Measurements from ENCODE around the gene CREB5. TPM values are rescaled to one million over a fixed set of nuclear protein-coding genes. Genes with fewer than 3 reads are reported as not detected.

The CREB5 gene
- total and polyA plus RNA-seq, 2 donors (not counting 3 experiments of a cell fraction or from before 2014, with no cell fraction given): 19.6 to 28.4 TPM

DNA sequence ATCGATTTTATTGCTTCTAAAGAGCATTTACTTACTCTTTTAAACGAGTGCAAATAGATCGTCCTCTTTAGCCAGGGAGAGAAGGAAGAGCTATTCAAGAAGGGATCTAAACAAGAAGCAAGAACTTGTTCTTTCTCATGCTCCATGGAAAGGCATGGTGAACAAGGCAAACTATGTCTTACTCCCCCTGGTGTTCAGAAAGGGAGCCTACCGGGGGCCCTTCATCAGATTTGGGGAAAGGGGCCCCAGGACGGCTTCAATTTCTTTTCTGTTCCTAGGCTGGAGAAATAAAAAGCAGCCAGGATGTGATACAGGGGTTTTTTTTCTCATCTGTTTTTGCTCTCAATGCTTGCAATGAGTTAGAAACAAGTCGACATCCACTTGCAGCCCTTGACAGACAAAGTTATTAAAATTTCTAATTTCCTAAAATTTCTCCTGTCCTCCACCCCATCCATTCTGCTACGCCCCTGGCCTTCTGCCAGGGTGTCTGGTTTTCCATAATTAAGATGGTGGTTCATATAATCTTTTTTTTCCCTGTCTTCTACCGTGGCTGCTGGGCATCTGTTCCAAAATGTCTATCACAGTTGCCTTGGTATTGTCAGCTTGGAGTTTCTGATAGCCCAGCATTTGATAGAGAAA lies 214.4 kb downstream of the CREB5 start:
- ChIA-PET CTCF (interaction anchor here (0.6 to 2.6 kb wide), 25 partner anchors 9 to 1431 kb away, joined by 3 to 13 read pairs (median 3); no protein-coding TSS in a partner anchor), POLR2A (no interaction called here)
- Histone ChIP-seq H3K9me1 (replicated peaks; ENCODE audit: control insufficient read depth, extremely low read depth, insufficient read depth, low read length) (no peaks in the 10 kb centered on the region), H3K9me3 (replicated peaks; ENCODE audit: control insufficient read depth, insufficient read depth, low read length) (no peaks in the 10 kb centered on the region), H2AFZ (ENCODE audit: low read depth, low read length) (no peak overlapping the region), H3K9ac (replicated peaks; ENCODE audit: extremely low read depth, insufficient read depth, low read length) (no peak overlapping the region), H3K36me3 (ENCODE audit: control insufficient read depth in 2 of 2, extremely low read depth in 1 of 2, insufficient read depth in 2 of 2, low read length in 2 of 2) (no peaks in the 10 kb centered on the region), H3K79me2 (ENCODE audit: control insufficient read depth, insufficient read depth, low read length) (no peaks in the 10 kb centered on the region), H3K4me1 (ENCODE audit: control insufficient read depth, extremely low read depth, insufficient read depth, low read length) (peaks cover 3% of the 10 kb centered on the region), H3K27ac (ENCODE audit: insufficient read depth, low read depth, low read length) (no peak overlapping the region), H3K4me2 (ENCODE audit: insufficient read depth, low read length) (no peak overlapping the region), H4K20me1 (replicated peaks; ENCODE audit: control insufficient read depth, extremely low read depth, insufficient read depth, low read length) (no peaks in the 10 kb centered on the region), H3K4me3 (replicated peaks in 1 of 3; ENCODE audit: insufficient read depth in 1 of 3, low read depth in 1 of 3, low read length in 3 of 3) (no peak overlapping the region), H3K27me3 (ENCODE audit: control insufficient read depth in 2 of 2, insufficient read depth in 2 of 2, low read length in 2 of 2) (peaks cover 1 to 2% of the 10 kb centered on the region in 2 experiments)
- DNase-seq (ENCODE audit: low read depth, low spot score): peak; percentile 44
- peak; percentile 33 for FAIRE-seq
- intact Hi-C loops (cut with micrococcal nuclease) (loop anchor here (1.0 kb wide), 4 partner anchors 215 to 327 kb away; no protein-coding TSS in a partner anchor), dilution Hi-C loops (cut with MboI; ENCODE audit: extremely low pct_ligation_motif_present, low sequenced_read_pairs) (no loop called here)
- TF ChIP-seq, protein P1, sequence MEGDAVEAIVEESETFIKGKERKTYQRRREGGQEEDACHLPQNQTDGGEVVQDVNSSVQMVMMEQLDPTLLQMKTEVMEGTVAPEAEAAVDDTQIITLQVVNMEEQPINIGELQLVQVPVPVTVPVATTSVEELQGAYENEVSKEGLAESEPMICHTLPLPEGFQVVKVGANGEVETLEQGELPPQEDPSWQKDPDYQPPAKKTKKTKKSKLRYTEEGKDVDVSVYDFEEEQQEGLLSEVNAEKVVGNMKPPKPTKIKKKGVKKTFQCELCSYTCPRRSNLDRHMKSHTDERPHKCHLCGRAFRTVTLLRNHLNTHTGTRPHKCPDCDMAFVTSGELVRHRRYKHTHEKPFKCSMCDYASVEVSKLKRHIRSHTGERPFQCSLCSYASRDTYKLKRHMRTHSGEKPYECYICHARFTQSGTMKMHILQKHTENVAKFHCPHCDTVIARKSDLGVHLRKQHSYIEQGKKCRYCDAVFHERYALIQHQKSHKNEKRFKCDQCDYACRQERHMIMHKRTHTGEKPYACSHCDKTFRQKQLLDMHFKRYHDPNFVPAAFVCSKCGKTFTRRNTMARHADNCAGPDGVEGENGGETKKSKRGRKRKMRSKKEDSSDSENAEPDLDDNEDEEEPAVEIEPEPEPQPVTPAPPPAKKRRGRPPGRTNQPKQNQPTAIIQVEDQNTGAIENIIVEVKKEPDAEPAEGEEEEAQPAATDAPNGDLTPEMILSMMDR (IDR thresholded peaks at IDR 0.05; ENCODE audit: extremely low read depth in 1 of 2, insufficient read depth in 1 of 2, low read depth in 1 of 2, low read length in 2 of 2): peak; percentile 61 to 71
- no peak for TF ChIP-seq FOS (IDR thresholded peaks at IDR 0.05; ENCODE audit: borderline replicate concordance, insufficient read depth, low read length)
- BruUV-seq (replicated peaks): no TSS peak

DNA sequence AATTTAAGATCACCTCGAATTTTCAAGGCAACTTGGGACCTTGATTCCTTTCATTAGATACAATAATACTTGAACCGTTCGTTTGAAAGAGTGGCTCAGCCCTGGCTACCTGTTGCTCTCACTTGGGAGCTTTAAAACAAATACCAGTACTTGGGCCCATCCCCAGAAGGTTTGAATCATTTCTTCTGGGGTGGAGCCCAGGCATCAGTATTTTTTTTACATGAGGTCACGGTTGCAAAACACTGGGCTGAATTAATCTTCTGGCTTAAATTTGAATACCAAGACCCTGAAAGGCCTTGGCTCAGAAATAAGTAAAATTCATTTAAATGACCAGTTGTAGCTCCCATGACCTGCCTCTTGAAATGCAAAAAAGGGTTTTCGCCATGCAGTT lies 214.9 kb downstream of the CREB5 start:
- Histone ChIP-seq H3K4me1 (ENCODE audit: control insufficient read depth, extremely low read depth, insufficient read depth, low read length) (peaks cover 7% of the 10 kb centered on the region), H3K9me3 (replicated peaks; ENCODE audit: control insufficient read depth, insufficient read depth, low read length) (no peaks in the 10 kb centered on the region), H4K20me1 (replicated peaks; ENCODE audit: control insufficient read depth, extremely low read depth, insufficient read depth, low read length) (no peaks in the 10 kb centered on the region), H3K27ac (ENCODE audit: insufficient read depth, low read depth, low read length) (no peak overlapping the region), H3K4me3 (replicated peaks in 1 of 3; ENCODE audit: insufficient read depth in 1 of 3, low read depth in 1 of 3, low read length in 3 of 3) (no peak overlapping the region), H3K27me3 (ENCODE audit: control insufficient read depth in 2 of 2, insufficient read depth in 2 of 2, low read length in 2 of 2) (peaks cover 1 to 2% of the 10 kb centered on the region in 2 experiments), H3K9ac (replicated peaks; ENCODE audit: extremely low read depth, insufficient read depth, low read length) (no peak overlapping the region), H3K36me3 (ENCODE audit: control insufficient read depth in 2 of 2, extremely low read depth in 1 of 2, insufficient read depth in 2 of 2, low read length in 2 of 2) (no peaks in the 10 kb centered on the region), H3K79me2 (ENCODE audit: control insufficient read depth, insufficient read depth, low read length) (no peaks in the 10 kb centered on the region), H3K9me1 (replicated peaks; ENCODE audit: control insufficient read depth, extremely low read depth, insufficient read depth, low read length) (no peaks in the 10 kb centered on the region), H2AFZ (ENCODE audit: low read depth, low read length) (no peak overlapping the region), H3K4me2 (ENCODE audit: insufficient read depth, low read length) (no peak overlapping the region)
- POLR2A ChIA-PET: no interaction called here
- BruUV-seq (replicated peaks): no TSS peak
- FAIRE-seq (no peak), DNase-seq (ENCODE audit: low read depth, low spot score) (no peak)
- dilution Hi-C loops (cut with MboI; ENCODE audit: extremely low pct_ligation_motif_present, low sequenced_read_pairs): no loop called here
- CTCF ChIA-PET: interaction anchor here (0.9 to 2.6 kb wide), 10 partner anchors 13 to 1431 kb away, joined by 3 to 13 read pairs (median 4); no protein-coding TSS in a partner anchor
- intact Hi-C loops (cut with micrococcal nuclease): no loop called here
- TF ChIP-seq JUN (IDR thresholded peaks at IDR 0.05; ENCODE audit: borderline replicate concordance, insufficient read depth, insufficient read length, low read depth): no peak
- TF ChIP-seq EZH2 (IDR thresholded peaks at IDR 0.05; ENCODE audit: borderline replicate concordance, low read depth, low read length, severe bottlenecking): no peak
- no peak for TF ChIP-seq FOS (IDR thresholded peaks at IDR 0.05; ENCODE audit: borderline replicate concordance, insufficient read depth, low read length)
- no peak for TF ChIP-seq POLR2A (IDR thresholded peaks at IDR 0.05; ENCODE audit: low read depth, low read length)
- TF ChIP-seq, protein P2, sequence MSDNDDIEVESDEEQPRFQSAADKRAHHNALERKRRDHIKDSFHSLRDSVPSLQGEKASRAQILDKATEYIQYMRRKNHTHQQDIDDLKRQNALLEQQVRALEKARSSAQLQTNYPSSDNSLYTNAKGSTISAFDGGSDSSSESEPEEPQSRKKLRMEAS (IDR thresholded peaks at IDR 0.05; ENCODE audit: insufficient read depth, insufficient read length): no peak
- TF ChIP-seq, protein P1 (IDR thresholded peaks at IDR 0.05; ENCODE audit: extremely low read depth in 1 of 2, insufficient read depth in 1 of 2, low read depth in 1 of 2, low read length in 2 of 2): no peak
- TF ChIP-seq POLR2AphosphoS5 (IDR thresholded peaks at IDR 0.05; ENCODE audit: insufficient read depth, low read depth, low read length): no peak
- TF ChIP-seq MYC (IDR thresholded peaks at IDR 0.05; ENCODE audit: low read depth, low read length): no peak
- no peak for TF ChIP-seq GATA2 (IDR thresholded peaks at IDR 0.05; ENCODE audit: insufficient read depth, insufficient read length, low read depth, low read length)

Measured in endothelial cell of umbilical vein (primary cell).